IPS-18a (cell line): ENCODE results near the gene RHBDL1.
A peak's percentile ranks its signal among the peaks of the same experiment; 100 is the strongest.

Experiments used
- H3K27ac ChIP-seq: one replicate; pipeline ENCODE4 v1.5.1; 2013; ENCODE audit warnings: low read length
- H3K27me3 ChIP-seq: one replicate; pipeline ENCODE4 v1.6.1; 2013; ENCODE audit warnings: mild to moderate bottlenecking, low read length; ENCODE audit not compliant: control insufficient read depth, insufficient read depth
- H3K36me3 ChIP-seq: one replicate; pipeline ENCODE4 v1.6.1; 2013; ENCODE audit warnings: low read depth, low read length; ENCODE audit not compliant: control insufficient read depth
- H3K4me1 ChIP-seq: one replicate; pipeline ENCODE4 v1.6.1; 2013; ENCODE audit warnings: low read depth, low read length; ENCODE audit not compliant: control insufficient read depth
- H3K4me3 ChIP-seq: one replicate; pipeline ENCODE4 v1.5.1; 2013; ENCODE audit warnings: low read length
- H3K9ac ChIP-seq: one replicate; pipeline ENCODE4 v1.6.1; 2013; ENCODE audit warnings: mild to moderate bottlenecking, low read length, moderate library complexity
- H3K9me3 ChIP-seq: one replicate; pipeline ENCODE4 v1.6.1; 2013; ENCODE audit warnings: low read depth, low read length; ENCODE audit not compliant: control insufficient read depth

The RHBDL1 gene

GRCh38 chr16:638836-639235 is 36.6 kb upstream of the RHBDL1 start:
- Histone ChIP-seq H3K9me3 (no peaks in the 10 kb centered on the region), H3K27ac (no peak overlapping the region), H3K9ac (no peak overlapping the region), H3K4me3 (no peak overlapping the region), H3K27me3 (peaks cover 10% of the 10 kb centered on the region), H3K4me1 (peaks cover 9% of the 10 kb centered on the region), H3K36me3 (no peaks in the 10 kb centered on the region)

DNA sequence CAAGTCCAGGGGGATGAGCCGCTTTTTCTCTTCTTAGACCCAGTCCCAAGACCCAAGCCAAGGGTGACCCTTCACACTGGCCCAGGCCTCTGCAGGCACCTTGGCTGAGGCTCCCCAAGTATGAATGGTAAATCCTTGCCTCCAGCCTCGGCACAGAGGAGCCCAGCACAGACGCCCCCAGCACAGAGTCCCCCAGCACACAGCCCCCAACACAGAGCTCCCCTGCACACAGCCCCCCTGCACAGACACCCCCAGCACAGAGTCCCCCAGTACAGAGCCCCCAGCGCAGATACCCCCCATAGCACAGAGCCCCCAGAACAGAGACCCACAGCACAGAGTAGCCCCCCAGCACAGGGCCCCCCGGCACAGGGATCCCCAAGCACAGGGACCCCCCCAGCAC is 34.9 kb upstream of the RHBDL1 start:
- no peak overlapping the region for H3K27ac ChIP-seq
- H3K27me3 ChIP-seq = peaks cover 10% of the 10 kb centered on the region
- H3K4me3 ChIP-seq = no peak overlapping the region
- no peaks in the 10 kb centered on the region for H3K9me3 ChIP-seq
- H3K36me3 ChIP-seq = no peaks in the 10 kb centered on the region
- peaks cover 9% of the 10 kb centered on the region for H3K4me1 ChIP-seq
- no peak overlapping the region for H3K9ac ChIP-seq

GRCh38 chr16:641326-642188 is 33.9 kb upstream of the RHBDL1 start, which contains the start of gene MCRIP2:
Gene MCRIP2 (plus strand): TSS chr16:641828. CDS start chr16:641992, 164 bp downstream.
- no peaks in the 10 kb centered on the region for H3K9me3 ChIP-seq
- no peak within 1 kb of the TSS for H3K27ac ChIP-seq
- H3K4me1 ChIP-seq = peaks cover 9% of the 10 kb centered on the region
- H3K36me3 ChIP-seq = no peaks in the 10 kb centered on the region
- peaks cover 10% of the 10 kb centered on the region for H3K27me3 ChIP-seq
- H3K9ac ChIP-seq = peak within 1 kb of the TSS; percentile 59
- peak within 1 kb of the TSS; percentile 65 for H3K4me3 ChIP-seq

GRCh38 chr16:642189-643049 is 33.1 kb upstream of the RHBDL1 start:
- no peak overlapping the region for H3K27ac ChIP-seq
- H3K36me3 ChIP-seq = no peaks in the 10 kb centered on the region
- no peaks in the 10 kb centered on the region for H3K9me3 ChIP-seq
- peaks cover 9% of the 10 kb centered on the region for H3K4me1 ChIP-seq
- peak overlapping the region; percentile 59 for H3K9ac ChIP-seq
- peak overlapping the region; percentile 65 for H3K4me3 ChIP-seq
- peaks cover 10% of the 10 kb centered on the region for H3K27me3 ChIP-seq

DNA sequence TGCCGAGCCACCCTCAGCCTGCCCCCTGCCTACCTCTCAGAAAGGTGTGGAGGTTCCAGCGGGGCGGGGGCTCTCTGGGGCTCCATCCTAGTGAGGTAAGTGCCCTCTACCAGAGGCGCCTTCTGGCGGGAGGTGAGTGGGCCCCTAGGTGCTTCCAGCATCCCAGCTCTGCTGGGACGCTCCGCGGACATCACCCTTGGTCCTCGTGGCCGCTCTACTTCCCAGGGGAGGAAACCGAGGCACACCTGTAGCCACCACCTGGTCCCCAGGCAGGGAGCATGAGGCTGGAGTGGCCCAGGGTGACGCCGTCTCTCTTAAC is 32.5 kb upstream of the RHBDL1 start:
- H3K27me3 ChIP-seq = peaks cover 10% of the 10 kb centered on the region
- H3K9ac ChIP-seq = peak overlapping the region; percentile 59
- H3K27ac ChIP-seq = no peak overlapping the region
- peak overlapping the region; percentile 65 for H3K4me3 ChIP-seq
- no peaks in the 10 kb centered on the region for H3K9me3 ChIP-seq
- peaks cover 6% of the 10 kb centered on the region for H3K4me1 ChIP-seq
- no peaks in the 10 kb centered on the region for H3K36me3 ChIP-seq

DNA sequence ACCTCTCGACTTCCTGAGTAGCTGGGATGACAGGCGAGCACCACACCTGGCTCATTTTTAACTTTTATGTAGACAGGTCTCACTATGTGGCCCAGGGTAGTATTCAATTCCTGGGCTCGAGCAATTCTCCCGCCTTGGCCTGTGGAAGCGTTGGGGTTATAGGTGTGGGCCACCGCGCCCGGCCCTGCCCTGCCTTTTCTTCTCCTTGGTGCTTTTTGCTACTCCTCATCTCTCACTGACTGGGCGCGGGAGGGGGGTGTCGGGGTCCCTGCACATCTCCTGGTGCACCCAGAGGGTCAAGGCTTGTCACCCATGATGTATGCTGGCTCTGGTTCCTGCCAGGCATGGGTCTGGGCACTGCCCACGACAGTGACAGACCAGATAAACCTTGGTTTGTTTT is 30.9 kb upstream of the RHBDL1 start:
- H3K4me1 ChIP-seq = peaks cover 8% of the 10 kb centered on the region
- H3K27ac ChIP-seq = no peak overlapping the region
- no peaks in the 10 kb centered on the region for H3K9me3 ChIP-seq
- peaks cover 10% of the 10 kb centered on the region for H3K27me3 ChIP-seq
- no peak overlapping the region for H3K4me3 ChIP-seq
- H3K9ac ChIP-seq = no peak overlapping the region
- H3K36me3 ChIP-seq = no peaks in the 10 kb centered on the region

- H3K9me3 ChIP-seq = no peaks in the 10 kb centered on the region
- H3K9ac ChIP-seq = no peak overlapping the region
- H3K4me3 ChIP-seq = no peak overlapping the region
- peaks cover 10% of the 10 kb centered on the region for H3K27me3 ChIP-seq
- no peak overlapping the region for H3K27ac ChIP-seq
- H3K36me3 ChIP-seq = no peaks in the 10 kb centered on the region
- H3K4me1 ChIP-seq = peaks cover 8% of the 10 kb centered on the region
Measured at GRCh38 chr16:645852-646678, 29.4 kb upstream of the RHBDL1 start.

- no peak overlapping the region for H3K9ac ChIP-seq
- no peak overlapping the region for H3K27ac ChIP-seq
- peaks cover 10% of the 10 kb centered on the region for H3K27me3 ChIP-seq
- no peak overlapping the region for H3K4me3 ChIP-seq
- H3K4me1 ChIP-seq = peaks cover 5% of the 10 kb centered on the region
- no peaks in the 10 kb centered on the region for H3K9me3 ChIP-seq
- no peaks in the 10 kb centered on the region for H3K36me3 ChIP-seq
Measured at GRCh38 chr16:646679-647172, 28.7 kb upstream of the RHBDL1 start.

DNA sequence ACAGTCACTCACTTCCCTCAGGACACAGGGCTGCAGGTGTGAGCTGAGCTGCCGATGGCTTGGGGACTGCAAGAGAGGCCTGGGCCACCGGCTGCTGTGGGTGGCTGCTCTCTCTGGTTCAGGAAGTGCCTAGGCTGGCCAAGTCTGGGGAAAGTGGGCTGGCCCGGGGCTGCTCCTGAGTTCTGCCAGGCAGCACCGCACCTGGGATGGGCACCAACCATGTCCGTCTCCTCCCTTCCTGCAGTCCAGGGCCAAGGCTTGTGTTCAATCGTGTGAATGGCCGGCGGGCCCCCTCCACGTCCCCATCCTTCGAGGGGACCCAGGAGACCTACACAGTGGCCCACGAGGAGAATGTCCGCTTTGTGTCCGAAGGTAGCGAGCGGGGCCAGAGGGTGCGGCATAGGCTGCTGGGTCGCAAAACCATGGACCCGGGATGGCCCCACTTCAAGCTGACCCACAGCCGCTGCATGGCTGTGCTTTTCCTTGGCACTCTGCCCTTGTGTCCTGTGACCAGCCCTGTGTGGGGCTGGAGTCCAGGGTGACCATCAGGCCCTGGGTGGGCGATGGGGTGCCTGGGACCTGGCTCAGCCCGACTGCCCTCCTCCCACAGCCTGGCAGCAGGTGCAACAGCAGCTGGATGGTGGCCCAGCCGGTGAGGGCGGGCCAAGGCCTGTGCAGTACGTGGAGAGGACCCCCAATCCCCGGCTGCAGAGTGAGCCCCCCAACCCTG is 28.1 kb upstream of the RHBDL1 start:
- H3K4me3 ChIP-seq = no peak overlapping the region
- no peaks in the 10 kb centered on the region for H3K36me3 ChIP-seq
- H3K27me3 ChIP-seq = peaks cover 9% of the 10 kb centered on the region
- H3K9ac ChIP-seq = no peak overlapping the region
- H3K9me3 ChIP-seq = no peaks in the 10 kb centered on the region
- no peak overlapping the region for H3K27ac ChIP-seq
- peaks cover 5% of the 10 kb centered on the region for H3K4me1 ChIP-seq

GRCh38 chr16:648071-648780 is 27.2 kb upstream of the RHBDL1 start:
- H3K27me3 ChIP-seq = peaks cover under 1% of the 10 kb centered on the region
- no peaks in the 10 kb centered on the region for H3K36me3 ChIP-seq
- H3K27ac ChIP-seq = peak overlapping the region; percentile 24
- peaks cover 5% of the 10 kb centered on the region for H3K4me1 ChIP-seq
- H3K9ac ChIP-seq = peak overlapping the region; percentile 74
- peak overlapping the region; percentile 75 for H3K4me3 ChIP-seq
- H3K9me3 ChIP-seq = no peaks in the 10 kb centered on the region
